ENCODE data around the gene GFOD2. TPM values are rescaled to one million over a fixed set of nuclear protein-coding genes. Genes with fewer than 3 reads are reported as not detected.

Gene GFOD2
- total and polyA plus RNA-seq, 2 of the 13 experiments (the other 11 are each of a cell fraction or from before 2014, with no cell fraction given): 11.1 to 17.2 TPM

- TF ChIP-seq ZNF512B (CRISPR knock-in tag; IDR thresholded peaks at IDR 0.05; ENCODE audit: borderline replicate concordance): 0 out of 2 replicates have a peak, but pooled peaks have one; percentile 43
- no peak for TF ChIP-seq GMEB1 (CRISPR knock-in tag; IDR thresholded peaks at IDR 0.05; ENCODE audit: borderline replicate concordance)
- no peak for TF ChIP-seq ZNF780A (CRISPR knock-in tag; IDR thresholded peaks at IDR 0.05)
- no peak for TF ChIP-seq SRSF4 (IDR thresholded peaks at IDR 0.05; ENCODE audit: low read depth, low read length, poor library complexity, severe bottlenecking)
- TF ChIP-seq CREM (IDR thresholded peaks at IDR 0.05): no peak
- no peak for TF ChIP-seq CREM (CRISPR knock-in tag; IDR thresholded peaks at IDR 0.05)
- TF ChIP-seq STAG1 (CRISPR knock-in tag; IDR thresholded peaks at IDR 0.05): no peak
- TF ChIP-seq POLR2AphosphoS5 (IDR thresholded peaks at IDR 0.05; ENCODE audit: low read depth, low read length): peak; percentile 28
- no peak for TF ChIP-seq ZNF549 (CRISPR knock-in tag; IDR thresholded peaks at IDR 0.05)
- peak; percentile 70; the same call in 1 of the 2 replicates for TF ChIP-seq ZBTB7A (CRISPR knock-in tag; IDR thresholded peaks at IDR 0.05)
- peak; percentile 51; the same call in 1 of the 2 replicates for TF ChIP-seq MXD4 (CRISPR knock-in tag; IDR thresholded peaks at IDR 0.05)
- no peak for TF ChIP-seq ZNF713 (CRISPR knock-in tag; IDR thresholded peaks at IDR 0.05)
- TF ChIP-seq NPAS2 (CRISPR knock-in tag; IDR thresholded peaks at IDR 0.05; ENCODE audit: borderline replicate concordance): no peak
- no peak for TF ChIP-seq ZIK1 (CRISPR knock-in tag; IDR thresholded peaks at IDR 0.05; ENCODE audit: borderline replicate concordance, low read depth)
- no peak for TF ChIP-seq GTF3A (CRISPR knock-in tag; conservative IDR thresholded peaks at IDR 0.05)
- no peak for TF ChIP-seq ZNF83 (CRISPR knock-in tag; IDR thresholded peaks at IDR 0.05; ENCODE audit: borderline replicate concordance)
- no peak; the same call in 1 of the 2 replicates for TF ChIP-seq ZNF331 (CRISPR knock-in tag; IDR thresholded peaks at IDR 0.05)
- TF ChIP-seq GPN1 (CRISPR knock-in tag; IDR thresholded peaks at IDR 0.05; ENCODE audit: borderline replicate concordance): no peak
- no peak; the same call in 1 of the 2 replicates for TF ChIP-seq IRX3 (CRISPR knock-in tag; IDR thresholded peaks at IDR 0.05; ENCODE audit: borderline replicate concordance, low read depth)
- no peak; the same call in 1 of the 2 replicates for TF ChIP-seq ZNF670 (CRISPR knock-in tag; IDR thresholded peaks at IDR 0.05; ENCODE audit: borderline replicate concordance)
- peak; percentile 45; the same call in 1 of the 2 replicates for TF ChIP-seq ZNF788 (CRISPR knock-in tag; IDR thresholded peaks at IDR 0.05; ENCODE audit: borderline replicate concordance)
- peak; percentile 82; the same call in 1 of the 2 replicates for TF ChIP-seq ZNF333 (CRISPR knock-in tag; IDR thresholded peaks at IDR 0.05; ENCODE audit: borderline replicate concordance)
- no peak for TF ChIP-seq ZNF496 (CRISPR knock-in tag; IDR thresholded peaks at IDR 0.05; ENCODE audit: insufficient replicate concordance)
- peak; percentile 88 for TF ChIP-seq SP5 (CRISPR knock-in tag; IDR thresholded peaks at IDR 0.05; ENCODE audit: borderline replicate concordance, low read depth)
- TF ChIP-seq RARG (CRISPR knock-in tag; IDR thresholded peaks at IDR 0.05; ENCODE audit: low read depth): no peak
- TF ChIP-seq SMYD3 (CRISPR knock-in tag; IDR thresholded peaks at IDR 0.05): 0 out of 2 replicates have a peak, but pooled peaks have one; percentile 34
These were observed 53.0 kb downstream of the GFOD2 start (continued) for GRCh38 chr16:67666032-67666551.
